KMS-11 (cell line): ENCODE data around the gene RHOBTB3.

Source experiments
- H2AFZ ChIP-seq: fragments of 200-600 bp; sonication (generic); 2 replicates; pipeline ENCODE4 v1.6.1; 2016; ENCODE audit warnings: antibody characterized with exemption, mixed run types, low read depth
- H3K27ac ChIP-seq: fragments of 200-600 bp; sonication (generic); 2 replicates; pipeline ENCODE4 v1.6.1; 2016; ENCODE audit warnings: mild to moderate bottlenecking, mixed run types
- H3K27me3 ChIP-seq: fragments of 200-600 bp; sonication (generic); 2 replicates; pipeline ENCODE4 v1.6.1; 2017; ENCODE audit warnings: mild to moderate bottlenecking, low read depth, mixed run types, moderate library complexity; ENCODE audit not compliant: insufficient read depth
- H3K36me3 ChIP-seq: fragments of 200-600 bp; sonication (generic); 2 replicates; pipeline ENCODE4 v1.6.1; 2017; ENCODE audit warnings: mild to moderate bottlenecking, mixed run types; ENCODE audit not compliant: insufficient read depth
- H3K4me1 ChIP-seq: fragments of 200-600 bp; sonication (generic); 2 replicates; pipeline ENCODE4 v1.6.1; 2016; ENCODE audit warnings: mild to moderate bottlenecking, low read depth, mixed run types; ENCODE audit not compliant: poor library complexity, severe bottlenecking
- H3K4me2 ChIP-seq: fragments of 200-600 bp; sonication (generic); 2 replicates; pipeline ENCODE4 v1.7.0; 2016; ENCODE audit warnings: mild to moderate bottlenecking, mixed run types
- H3K4me3 ChIP-seq: fragments of 200-600 bp; sonication (generic); IDR thresholded peaks from 2 replicates; pipeline ENCODE4 v1.6.1; 2017; ENCODE audit warnings: low read depth, low read length, mixed read lengths; ENCODE audit not compliant: insufficient read depth
- H3K79me2 ChIP-seq: fragments of 200-600 bp; sonication (generic); 2 replicates; pipeline ENCODE4 v1.6.1; 2016; ENCODE audit warnings: low read depth, mixed run types; ENCODE audit not compliant: insufficient read depth
- H3K9ac ChIP-seq: fragments of 200-600 bp; sonication (generic); 2 replicates; pipeline ENCODE4 v1.6.1; 2016; ENCODE audit warnings: mild to moderate bottlenecking, mixed run types
- H4K20me1 ChIP-seq: fragments of 200-600 bp; sonication (generic); 2 replicates; pipeline ENCODE4 v1.6.1; 2016; ENCODE audit warnings: mild to moderate bottlenecking, mixed run types; ENCODE audit not compliant: insufficient read depth
- CTCF ChIP-seq: fragments of 200-600 bp; sonication (generic); conservative IDR thresholded peaks from 2 replicates; pipeline ENCODE4 v1.6.1; 2017; ENCODE audit warnings: low read depth, mild to moderate bottlenecking, antibody characterized with exemption, low read length, moderate library complexity, mixed read lengths

The RHOBTB3 gene

GRCh38 chr5:95783661-95784060 is 52.5 kb downstream of the RHOBTB3 start:
- no peak overlapping the region for H3K4me2 ChIP-seq
- H3K27ac ChIP-seq = no peak overlapping the region
- no peak overlapping the region for H3K4me3 ChIP-seq
- H3K27me3 ChIP-seq = no peaks in the 10 kb centered on the region
- no peak for TF ChIP-seq CTCF
- H4K20me1 ChIP-seq = no peaks in the 10 kb centered on the region
- no peaks in the 10 kb centered on the region for H3K36me3 ChIP-seq
- H3K4me1 ChIP-seq = peaks cover 12% of the 10 kb centered on the region
- H3K79me2 ChIP-seq = no peaks in the 10 kb centered on the region
- no peak overlapping the region for H3K9ac ChIP-seq
- H2AFZ ChIP-seq = no peak overlapping the region

GRCh38 chr5:95784514-95785302 is 53.6 kb downstream of the RHOBTB3 start:
- Histone ChIP-seq H3K36me3 (no peaks in the 10 kb centered on the region), H3K4me2 (no peak overlapping the region), H3K4me3 (no peak overlapping the region), H3K27ac (no peak overlapping the region), H3K79me2 (no peaks in the 10 kb centered on the region), H2AFZ (no peak overlapping the region), H3K4me1 (peaks cover 12% of the 10 kb centered on the region), H3K27me3 (no peaks in the 10 kb centered on the region), H3K9ac (no peak overlapping the region), H4K20me1 (no peaks in the 10 kb centered on the region)
- no peak for TF ChIP-seq CTCF

GRCh38 chr5:95786821-95787418 is 55.8 kb downstream of the RHOBTB3 start:
- H3K9ac ChIP-seq = no peak overlapping the region
- H3K36me3 ChIP-seq = no peaks in the 10 kb centered on the region
- H3K79me2 ChIP-seq = no peaks in the 10 kb centered on the region
- H2AFZ ChIP-seq = no peak overlapping the region
- no peaks in the 10 kb centered on the region for H4K20me1 ChIP-seq
- no peaks in the 10 kb centered on the region for H3K4me1 ChIP-seq
- no peak overlapping the region for H3K4me3 ChIP-seq
- H3K4me2 ChIP-seq = no peak overlapping the region
- no peak for TF ChIP-seq CTCF
- H3K27ac ChIP-seq = no peak overlapping the region
- no peaks in the 10 kb centered on the region for H3K27me3 ChIP-seq

GRCh38 chr5:95788493-95788892 is 57.4 kb downstream of the RHOBTB3 start:
- Histone ChIP-seq H2AFZ (no peak overlapping the region), H3K4me1 (no peaks in the 10 kb centered on the region), H4K20me1 (no peaks in the 10 kb centered on the region), H3K4me3 (no peak overlapping the region), H3K4me2 (no peak overlapping the region), H3K9ac (no peak overlapping the region), H3K36me3 (no peaks in the 10 kb centered on the region), H3K27ac (no peak overlapping the region), H3K27me3 (no peaks in the 10 kb centered on the region), H3K79me2 (no peaks in the 10 kb centered on the region)
- TF ChIP-seq CTCF = no peak
